ENCODE results near the gene SORCS2. TPM values are rescaled to one million over a fixed set of nuclear protein-coding genes. Genes with fewer than 3 reads are reported as not detected.

The SORCS2 gene
- total and polyA plus RNA-seq, 2 of the 8 experiments (the other 6 are each of a cell fraction or from before 2014, with no cell fraction given), result 0.36 to 1.8 TPM

DNA sequence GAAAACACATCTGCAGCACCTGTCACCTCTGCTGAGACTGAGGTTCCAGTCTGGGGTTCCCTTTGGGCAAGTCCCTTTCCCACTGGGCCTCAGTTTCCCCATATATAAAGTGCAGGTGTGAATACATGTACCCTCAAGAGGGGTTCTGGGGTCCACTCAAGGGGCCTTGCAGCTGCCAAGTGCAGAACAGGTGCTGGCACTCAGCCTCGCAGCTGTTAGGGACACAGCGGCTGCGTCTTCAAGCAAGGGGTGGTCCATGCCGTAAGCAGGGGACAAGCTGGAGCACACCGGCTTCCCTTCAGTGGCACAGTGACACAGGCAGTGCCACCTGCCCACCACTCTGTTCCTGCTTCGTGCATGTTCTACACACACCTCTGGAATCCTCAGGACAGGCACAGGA lies 329.3 kb downstream of the SORCS2 start:
- POLR2A ChIA-PET (ENCODE audit: partially characterized antibody), result no interaction called here
- H2BK15ac ChIP-seq (ENCODE audit: low read length), result no peak overlapping the region
- H3K4me2 ChIP-seq (ENCODE audit: insufficient read depth in 1 of 2, low read depth in 2 of 2, low read length in 2 of 2), result no peak overlapping the region
- H3K14ac ChIP-seq (ENCODE audit: insufficient read length), result no peak overlapping the region
- H2BK12ac ChIP-seq (ENCODE audit: low read depth, low read length), result no peak overlapping the region
- WGBS, 2 experiments (ENCODE audit: extremely low coverage in 1 of 2, insufficient coverage in 1 of 2, insufficient read length in 1 of 2, insufficient replicate concordance in 2 of 2, low coverage in 1 of 2, low lambda C conversion rate in 2 of 2, missing lambda C conversion rate in 1 of 2), result 92% methylated on average over 6 of the region's 6 CpGs; no CpG with 5 or more reads in 1 of the 2 experiments
- H3K79me1 ChIP-seq (ENCODE audit: low read depth, low read length), result no peaks in the 10 kb centered on the region
- no peak overlapping the region for H2BK5ac ChIP-seq (ENCODE audit: low read depth, low read length)
- H4K20me1 ChIP-seq (replicated peaks in 1 of 2; ENCODE audit: control insufficient read depth in 1 of 2, insufficient read depth in 2 of 2, low read length in 2 of 2), result no peaks in the 10 kb centered on the region
- no peaks in the 10 kb centered on the region for H3K79me2 ChIP-seq (ENCODE audit: control insufficient read depth in 1 of 2, insufficient read depth in 2 of 2, low read length in 2 of 2)
- no peak overlapping the region for H4K5ac ChIP-seq (ENCODE audit: insufficient read length, low read depth, low read length)
- H2AK5ac ChIP-seq (ENCODE audit: low read depth, low read length), result no peak overlapping the region
- H3K36me3 ChIP-seq (ENCODE audit: control insufficient read depth in 2 of 4, insufficient read depth in 4 of 4, low read length in 3 of 4), result no peaks in the 10 kb centered on the region
- H3K23me2 ChIP-seq (ENCODE audit: low read depth, low read length), result no peaks in the 10 kb centered on the region; the same call in 1 of the 2 replicates
- H3K18ac ChIP-seq (ENCODE audit: extremely low read depth, low read length), result peak overlapping the region; percentile 19; the same call in 1 of the 2 replicates
- no peak overlapping the region for H3K9ac ChIP-seq (replicated peaks in 1 of 4; ENCODE audit: extremely low read depth in 1 of 4, low read depth in 3 of 4, low read length in 3 of 4)
- no peak overlapping the region for H3K27ac ChIP-seq (ENCODE audit: low read depth, low read length)
- H2BK20ac ChIP-seq (ENCODE audit: low read length), result no peak overlapping the region
- no peak overlapping the region for H2AFZ ChIP-seq (ENCODE audit: low read length)
- CTCF ChIA-PET (ENCODE audit: partially characterized antibody), result interaction anchor here (0.6 kb wide), 1 partner anchor 310 kb away, joined by 3 read pairs; no protein-coding TSS in a partner anchor
- FAIRE-seq (no peak), DNase-seq (ENCODE audit: low read depth in 1 of 2, low spot score in 2 of 2) (no peak)
- H3K4me3 ChIP-seq (ENCODE audit: extremely low read depth in 1 of 4, insufficient read depth in 2 of 4, low read depth in 3 of 4, low read length in 4 of 4), result no peak overlapping the region
- H3K9me3 ChIP-seq (ENCODE audit: insufficient read depth in 2 of 2, low read depth in 1 of 2, low read length in 1 of 2), result no peaks in the 10 kb centered on the region
- peaks cover 0 to 3% (median under 1%) of the 10 kb centered on the region in 4 experiments; a peak in 1 of 7 replicates for H3K4me1 ChIP-seq (replicated peaks in 1 of 4; ENCODE audit: control insufficient read depth in 3 of 4, insufficient read depth in 4 of 4, low read length in 3 of 4)
- H3K4ac ChIP-seq (replicated peaks; ENCODE audit: insufficient read length, low read depth, low read length), result no peak overlapping the region
- no peak overlapping the region for H2BK120ac ChIP-seq (replicated peaks; ENCODE audit: low read depth, low read length)
- no peak overlapping the region for H4K8ac ChIP-seq (ENCODE audit: extremely low read depth, insufficient read depth, low read length)
- H3K56ac ChIP-seq (replicated peaks; ENCODE audit: insufficient read length, low read depth, low read length), result no peak overlapping the region
- H4K91ac ChIP-seq (replicated peaks; ENCODE audit: insufficient read length, low read length), result no peak overlapping the region
- H3K23ac ChIP-seq (ENCODE audit: insufficient read length), result no peak overlapping the region
- H3K27me3 ChIP-seq (replicated peaks in 1 of 4; ENCODE audit: control insufficient read depth in 3 of 4, extremely low read depth in 1 of 4, insufficient read depth in 3 of 4, low read length in 3 of 4), result no peaks in the 10 kb centered on the region
- TF ChIP-seq HDAC6 (IDR thresholded peaks at IDR 0.05; ENCODE audit: low read depth, low read length) (no peak), CBX5 (IDR thresholded peaks at IDR 0.05; ENCODE audit: low read depth, low read length) (no peak), CHD2 (IDR thresholded peaks at IDR 0.05; ENCODE audit: low read length) (no peak), RXRA (IDR thresholded peaks at IDR 0.05; ENCODE audit: insufficient read depth, low read depth, low read length) (no peak), NRF1 (IDR thresholded peaks at IDR 0.05; ENCODE audit: low read depth, low read length) (no peak), RAD21 (IDR thresholded peaks at IDR 0.05 in 1 of 2, conservative IDR thresholded peaks at IDR 0.05 in 1 of 2; ENCODE audit: low read depth in 2 of 2, low read length in 2 of 2) (no peak), SIN3A (conservative IDR thresholded peaks at IDR 0.05 in 1 of 2, IDR thresholded peaks at IDR 0.05 in 1 of 2; ENCODE audit: low read depth in 1 of 2, low read length in 2 of 2) (no peak), EZH2 (IDR thresholded peaks at IDR 0.05; ENCODE audit: low read depth, low read length, severe bottlenecking) (no peak), KDM4A (IDR thresholded peaks at IDR 0.05; ENCODE audit: low read depth, low read length, severe bottlenecking) (no peak), YY1 (IDR thresholded peaks at IDR 0.05; ENCODE audit: low read depth, low read length) (no peak), MAFK (IDR thresholded peaks at IDR 0.05; ENCODE audit: low read depth, low read length) (no peak), HDAC2 (IDR thresholded peaks at IDR 0.05; ENCODE audit: borderline replicate concordance in 1 of 2, low read depth in 2 of 2, low read length in 2 of 2) (no peak), GABPA (IDR thresholded peaks at IDR 0.05; ENCODE audit: borderline replicate concordance, insufficient read depth, low read length) (no peak), CEBPB (IDR thresholded peaks at IDR 0.05; ENCODE audit: low read depth, low read length) (no peak)
